CD4-positive, alpha-beta T cell treated with Interleukin-15 for 4 hours (primary cell): ENCODE measurements around the gene PLA2G3.
"Not testable (repeated sequence)": the region's sequence is repeated elsewhere in the genome, so short reads cannot be mapped to it uniquely, and the experiment has no call there.

Source experiments
- DNase-seq: peaks from one replicate; pipeline ENCODE4 v3.0.0-alpha.2; 2020; ENCODE audit warnings: low spot score

PLA2G3 gene, protein sequence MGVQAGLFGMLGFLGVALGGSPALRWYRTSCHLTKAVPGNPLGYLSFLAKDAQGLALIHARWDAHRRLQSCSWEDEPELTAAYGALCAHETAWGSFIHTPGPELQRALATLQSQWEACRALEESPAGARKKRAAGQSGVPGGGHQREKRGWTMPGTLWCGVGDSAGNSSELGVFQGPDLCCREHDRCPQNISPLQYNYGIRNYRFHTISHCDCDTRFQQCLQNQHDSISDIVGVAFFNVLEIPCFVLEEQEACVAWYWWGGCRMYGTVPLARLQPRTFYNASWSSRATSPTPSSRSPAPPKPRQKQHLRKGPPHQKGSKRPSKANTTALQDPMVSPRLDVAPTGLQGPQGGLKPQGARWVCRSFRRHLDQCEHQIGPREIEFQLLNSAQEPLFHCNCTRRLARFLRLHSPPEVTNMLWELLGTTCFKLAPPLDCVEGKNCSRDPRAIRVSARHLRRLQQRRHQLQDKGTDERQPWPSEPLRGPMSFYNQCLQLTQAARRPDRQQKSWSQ

GRCh38 chr22:31139866-31140716 is at the start of gene PLA2G3:
Gene PLA2G3 (minus strand): TSS chr22:31140508. CDS start chr22:31140354, 154 bp downstream.
- no peak for DNase-seq

GRCh38 chr22:31187627-31188026 is 47.3 kb upstream of the PLA2G3 start:
- DNase-seq, result no peak

DNA sequence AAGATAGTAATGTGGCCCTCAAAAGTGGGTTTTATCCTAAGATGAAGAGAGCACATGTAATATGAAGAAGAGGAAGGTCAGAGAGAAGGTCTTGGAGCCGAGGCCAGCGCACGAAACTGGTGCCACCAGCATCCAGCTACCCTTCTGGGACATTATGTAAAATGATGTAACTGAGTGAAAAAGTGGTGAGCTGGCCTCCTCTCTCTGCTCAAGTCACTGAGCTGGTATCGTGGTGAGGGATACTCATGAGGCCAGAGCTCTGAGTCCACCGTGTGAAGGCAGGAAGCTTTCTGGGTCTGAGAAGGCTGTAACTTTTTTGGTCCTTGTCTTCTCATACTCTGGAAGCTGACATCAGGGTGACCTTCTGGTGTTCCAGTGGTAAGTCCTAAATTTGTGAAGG is 44.7 kb upstream of the PLA2G3 start:
- no peak for DNase-seq

- DNase-seq, result no peak
These were observed 43.7 kb upstream of the PLA2G3 start for GRCh38 chr22:31184015-31184414.

- no peak for DNase-seq
These were observed 39.0 kb upstream of the PLA2G3 start for GRCh38 chr22:31179345-31179744.

GRCh38 chr22:31178859-31179258 is 38.6 kb upstream of the PLA2G3 start:
- DNase-seq, result no peak

DNA sequence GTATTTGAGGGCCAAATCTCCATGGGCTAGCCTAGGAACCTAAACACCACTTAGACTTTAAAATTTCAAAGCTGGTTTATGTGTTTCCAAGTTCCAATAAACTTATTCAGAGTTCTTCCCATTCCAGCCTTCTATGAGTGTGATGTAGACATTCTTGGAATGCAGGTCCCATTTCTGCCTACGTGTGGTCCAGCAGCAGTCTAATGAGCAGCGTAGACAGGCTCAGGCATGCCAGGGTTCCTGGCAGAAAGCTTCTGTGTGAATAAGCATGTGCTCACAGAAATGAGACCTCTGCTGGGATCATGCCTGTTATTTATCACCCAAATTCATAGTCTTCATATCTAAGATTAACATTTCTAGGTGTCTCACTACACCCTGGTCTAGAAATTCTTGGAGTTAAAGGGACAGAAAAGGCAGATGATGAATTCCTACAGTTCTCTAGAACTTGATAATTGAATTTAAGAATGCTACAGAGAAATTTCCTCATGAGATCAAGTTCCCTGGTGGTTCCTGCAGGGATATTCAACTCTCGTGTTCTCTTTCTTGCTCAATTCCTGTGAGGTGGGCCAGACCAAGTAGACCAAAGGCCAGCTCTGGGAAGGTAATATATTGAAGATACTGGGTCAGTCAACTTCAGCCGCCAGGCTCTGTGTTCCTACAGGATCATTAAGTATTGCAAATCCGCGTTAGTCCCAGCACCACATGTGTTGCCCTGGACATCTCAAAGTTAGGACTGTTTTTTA is 37.3 kb upstream of the PLA2G3 start:
- DNase-seq, result no peak

DNA sequence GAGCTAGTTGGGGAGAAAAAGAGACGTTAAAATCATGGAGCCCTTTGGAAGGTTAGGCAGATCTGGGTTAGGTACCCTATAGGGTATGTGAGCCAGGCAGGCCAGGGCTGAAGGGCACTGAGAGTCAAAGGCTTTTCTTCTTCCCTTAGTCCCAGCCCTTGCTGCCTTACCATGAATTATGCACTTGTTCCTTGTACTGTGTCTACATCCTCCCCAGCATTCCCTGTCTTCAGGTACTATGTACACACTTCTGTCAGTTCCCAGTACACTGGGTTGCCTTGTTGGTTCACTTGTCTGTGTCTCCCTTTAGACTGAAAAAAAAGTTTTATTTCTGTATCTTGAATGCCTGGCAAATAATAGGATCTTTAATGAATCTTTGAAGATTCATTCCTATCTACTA is 36.6 kb upstream of the PLA2G3 start:
- DNase-seq, result no peak

- no peak for DNase-seq
These were observed 33.3 kb upstream of the PLA2G3 start for GRCh38 chr22:31173386-31174145.

- DNase-seq, result not testable (repeated sequence)
These were observed 31.4 kb upstream of the PLA2G3 start for GRCh38 chr22:31171734-31172133.

DNA sequence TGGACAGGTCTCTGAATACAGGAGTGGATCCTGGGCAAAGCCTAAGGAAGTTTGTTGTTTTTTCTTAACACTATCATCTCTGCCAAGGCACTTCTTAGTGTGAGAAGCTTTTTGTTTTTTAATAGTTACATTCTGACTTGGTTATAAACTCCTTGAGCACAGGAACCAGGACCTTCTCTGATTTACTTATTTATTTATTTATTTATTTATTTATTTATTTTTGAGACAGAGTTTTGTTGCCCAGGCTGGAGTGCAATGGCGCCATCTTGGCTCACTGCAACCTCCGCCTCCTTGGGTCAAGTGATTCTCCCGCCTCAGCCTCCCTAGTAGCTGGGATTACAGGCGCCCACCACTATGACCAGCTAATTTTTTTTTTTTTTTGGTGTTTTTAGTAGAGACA is 30.7 kb upstream of the PLA2G3 start:
- DNase-seq, result no peak

- DNase-seq, result no peak
These were observed 21.9 kb upstream of the PLA2G3 start for GRCh38 chr22:31162015-31162765.

- no peak for DNase-seq
These were observed 21.1 kb upstream of the PLA2G3 start for GRCh38 chr22:31161386-31161785.

GRCh38 chr22:31160328-31160978 is 20.1 kb upstream of the PLA2G3 start:
- DNase-seq, result no peak

GRCh38 chr22:31155422-31155821 is 15.1 kb upstream of the PLA2G3 start:
- no peak for DNase-seq

- DNase-seq, result no peak
These were observed 14.7 kb upstream of the PLA2G3 start for GRCh38 chr22:31154975-31155374.

DNA sequence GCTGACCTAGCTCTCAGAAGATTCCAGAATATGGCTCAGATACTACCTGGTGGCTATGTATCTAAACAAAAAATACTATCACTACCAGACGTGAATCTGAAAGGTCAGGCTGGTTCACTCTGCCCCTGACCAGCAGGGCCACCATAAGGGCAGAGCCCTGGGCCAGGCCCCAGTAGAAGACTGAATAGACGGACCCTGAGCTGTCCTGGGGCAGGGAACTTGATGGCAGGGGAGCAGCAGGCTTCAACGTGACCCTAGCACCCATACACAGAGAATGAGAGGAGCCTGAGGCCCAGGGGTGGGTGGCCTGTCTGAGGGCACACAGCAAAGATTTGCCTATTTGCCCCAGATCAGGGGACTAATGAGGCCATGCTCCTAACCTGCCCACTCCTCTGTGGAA is 13.0 kb upstream of the PLA2G3 start:
- no peak for DNase-seq

DNA sequence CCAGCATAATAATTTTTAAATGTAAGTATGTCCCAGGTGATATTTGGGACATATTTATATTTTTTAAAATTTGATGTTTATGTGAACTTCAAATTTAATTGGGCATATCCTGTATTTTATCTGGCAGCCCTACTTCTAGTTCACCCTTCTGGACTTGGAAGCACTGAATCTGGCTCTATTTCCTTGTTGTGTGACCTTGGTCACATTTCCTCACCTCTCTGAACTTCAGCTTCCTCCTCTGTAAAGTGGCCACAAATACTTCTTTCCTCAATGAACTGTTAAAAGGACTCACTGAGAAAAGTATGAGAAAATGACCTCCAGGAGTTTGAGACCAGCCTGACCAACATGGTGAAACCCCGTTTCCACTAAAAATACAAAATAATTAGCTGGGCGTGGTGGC is 11.6 kb upstream of the PLA2G3 start:
- DNase-seq, result no peak

- no peak for DNase-seq
These were observed 10.3 kb upstream of the PLA2G3 start for GRCh38 chr22:31150615-31151014.

GRCh38 chr22:31148953-31149627 is 8.8 kb upstream of the PLA2G3 start:
- peak; percentile 13 for DNase-seq
